GM18519 (cell line): ENCODE data around the gene ARHGEF4.
A peak's percentile ranks its signal among the peaks of the same experiment; 100 is the strongest.
"Not testable (repeated sequence)": the region's sequence is repeated elsewhere in the genome, so short reads cannot be mapped to it uniquely, and the experiment has no call there.

ENCODE experiments used
- ATAC-seq: cut with Tn5 transposase; IDR thresholded peaks from one replicate; pipeline ENCODE4 v1.9.1; 2021; ENCODE audit warnings: mild to moderate bottlenecking, moderate library complexity; ENCODE audit not compliant: unreplicated experiment, low FRiP score

The ARHGEF4 gene

GRCh38 chr2:131064589-131065512, 228.1 kb downstream of the ARHGEF4 start:
- no peak for ATAC-seq

DNA sequence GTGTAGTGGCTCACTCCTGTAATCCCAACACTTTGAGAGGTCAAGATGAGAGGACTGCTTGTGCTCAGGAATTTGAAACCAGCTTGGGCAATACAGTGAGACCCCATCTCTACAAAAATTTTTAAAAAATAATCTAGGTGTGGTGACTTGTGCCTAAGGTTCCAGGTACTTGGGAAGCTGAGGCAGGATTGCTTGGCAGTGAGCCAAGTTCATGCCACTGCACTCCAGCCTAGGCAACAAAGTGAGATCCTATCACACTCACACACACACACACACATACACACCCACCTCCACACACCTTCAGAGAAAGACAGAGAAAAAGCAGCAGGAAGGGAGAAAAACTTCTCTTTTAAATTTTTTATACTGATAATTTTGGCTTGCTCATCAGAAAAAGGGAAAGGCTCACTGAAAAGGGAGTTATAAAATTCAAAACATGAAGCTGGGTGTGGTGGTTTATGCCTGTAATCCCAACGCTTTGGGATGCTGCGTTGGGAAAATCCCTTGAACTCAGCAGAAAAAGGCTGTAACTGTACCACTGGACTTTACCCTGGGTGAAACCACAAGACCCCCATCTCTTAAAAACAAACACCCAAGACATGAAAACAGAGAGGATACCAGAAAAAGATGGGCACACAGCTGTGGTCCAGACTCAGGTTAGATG, 230.9 kb downstream of the ARHGEF4 start:
- ATAC-seq: no peak

DNA sequence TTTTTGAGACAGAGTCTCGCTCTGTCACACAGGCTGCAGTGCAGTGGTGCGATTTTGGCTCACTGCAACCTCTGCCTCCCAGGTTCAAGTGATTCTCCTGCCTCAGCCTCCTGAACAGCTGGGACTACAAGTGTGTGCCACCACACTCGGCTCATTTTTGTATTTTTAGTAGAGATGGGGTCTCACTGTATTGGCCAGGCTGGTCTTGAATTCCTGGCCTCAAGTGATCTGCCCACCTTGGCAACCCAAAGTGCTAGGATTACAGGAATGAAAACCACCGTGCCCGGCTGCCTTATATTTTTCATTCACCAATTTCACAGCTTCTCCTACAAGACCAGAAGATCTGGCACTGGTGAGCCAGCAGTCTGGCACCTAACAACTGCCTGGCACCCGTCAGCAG, 231.5 kb downstream of the ARHGEF4 start:
- ATAC-seq: not testable (repeated sequence)

DNA sequence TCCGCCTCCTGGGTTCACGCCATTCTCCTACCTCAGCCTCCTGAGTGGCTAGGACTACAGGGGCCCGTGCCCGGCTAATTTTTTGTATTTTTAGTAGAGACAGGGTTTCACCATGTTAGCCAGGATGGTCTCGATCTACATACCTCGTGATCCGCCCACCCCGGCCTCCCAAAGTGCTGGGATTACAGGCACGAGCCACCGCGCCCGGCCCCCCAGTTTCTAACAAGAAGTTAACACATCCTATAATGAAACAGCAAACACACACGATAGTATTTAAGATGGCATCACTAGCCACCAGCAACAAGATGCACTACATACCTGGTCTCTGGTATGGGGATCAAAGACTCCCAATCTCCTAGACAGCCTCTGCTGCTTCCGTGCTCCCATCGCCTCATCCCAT, 238.9 kb downstream of the ARHGEF4 start:
- not testable (repeated sequence) for ATAC-seq

GRCh38 chr2:131076707-131077106, 240.0 kb downstream of the ARHGEF4 start:
- ATAC-seq: no peak

DNA sequence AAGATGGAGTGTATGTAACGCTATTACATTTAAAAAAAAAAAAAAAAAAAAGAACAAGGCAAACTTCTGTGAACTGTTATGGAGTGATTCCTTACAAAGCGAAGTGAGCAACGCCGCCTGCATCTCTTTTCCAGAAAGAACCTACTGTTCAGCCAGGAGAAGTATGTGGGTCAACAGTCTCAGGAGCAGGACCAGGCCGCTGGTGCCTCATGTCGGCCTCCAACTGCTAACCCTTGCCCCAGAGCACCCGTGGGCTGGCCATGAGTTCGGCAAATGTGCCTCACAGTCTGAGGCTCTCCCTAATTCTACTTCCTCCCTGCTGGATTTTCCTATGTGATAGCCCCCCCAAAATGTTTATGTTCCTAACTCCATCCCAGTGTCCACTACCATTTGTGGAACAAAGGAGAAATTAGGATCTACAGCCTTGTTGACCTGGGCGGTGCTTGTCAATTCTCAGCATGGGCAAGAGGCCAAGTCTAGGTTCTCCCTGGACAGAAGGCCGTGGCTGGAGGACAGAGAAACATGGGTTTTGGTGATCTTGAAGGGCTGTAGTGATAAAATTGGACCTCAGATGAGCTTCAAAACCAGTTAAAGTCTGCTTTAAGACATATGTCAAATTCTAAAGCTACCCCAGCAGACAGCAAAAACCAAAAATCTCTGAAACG, 240.6 kb downstream of the ARHGEF4 start:
- no peak for ATAC-seq

DNA sequence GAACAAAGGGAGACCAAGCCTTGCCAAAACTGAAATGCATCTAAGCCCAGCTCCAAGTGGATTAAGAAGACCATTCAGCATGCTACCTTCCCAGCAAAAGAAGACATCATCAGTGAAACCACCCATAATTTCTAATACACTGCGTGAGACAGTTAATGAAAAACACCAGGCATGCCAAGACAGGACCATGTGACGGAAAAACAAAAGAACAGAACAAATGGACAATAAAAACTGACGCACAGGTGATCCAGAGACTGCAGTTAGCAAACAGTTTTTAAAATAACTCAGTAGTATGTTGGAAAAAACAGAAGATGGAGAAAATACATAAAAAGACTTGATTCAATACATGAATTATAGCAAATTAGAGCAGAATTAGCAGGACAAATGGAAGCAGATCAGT, 241.3 kb downstream of the ARHGEF4 start:
- ATAC-seq: no peak

- ATAC-seq: not testable (repeated sequence)
Observed at GRCh38 chr2:131079931-131080330, 243.2 kb downstream of the ARHGEF4 start.

DNA sequence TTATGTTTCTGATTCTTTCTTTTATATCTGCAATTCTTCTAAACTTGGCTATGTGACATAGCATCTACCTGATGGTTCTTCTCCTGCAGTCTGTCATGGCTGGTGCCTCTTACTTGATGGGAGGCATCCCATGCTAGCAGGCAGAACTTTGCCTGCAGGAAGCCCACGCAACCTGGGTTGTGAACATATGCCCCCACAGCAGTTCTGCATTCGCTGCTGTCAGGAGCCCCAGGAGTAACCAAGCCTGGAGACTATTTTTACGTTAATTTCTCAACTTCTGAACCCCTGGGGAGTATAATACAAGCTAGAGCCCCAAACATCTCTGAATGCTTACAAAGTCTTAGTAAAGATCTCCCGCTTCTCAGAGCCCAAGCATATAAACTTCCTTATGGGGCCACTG, 244.5 kb downstream of the ARHGEF4 start:
- no peak for ATAC-seq

GRCh38 chr2:131085646-131086045, 248.9 kb downstream of the ARHGEF4 start:
- ATAC-seq: no peak

- no peak for ATAC-seq
Observed at GRCh38 chr2:131092458-131093005, 255.8 kb downstream of the ARHGEF4 start.

- peak; percentile 74 for ATAC-seq
Observed at GRCh38 chr2:131093006-131093695, 256.4 kb downstream of the ARHGEF4 start, which contains the start of gene FAM168B. TSS of gene FAM168B (minus strand) at chr2:131093460. CDS start at chr2:131082646, 10,814 bp downstream.

DNA sequence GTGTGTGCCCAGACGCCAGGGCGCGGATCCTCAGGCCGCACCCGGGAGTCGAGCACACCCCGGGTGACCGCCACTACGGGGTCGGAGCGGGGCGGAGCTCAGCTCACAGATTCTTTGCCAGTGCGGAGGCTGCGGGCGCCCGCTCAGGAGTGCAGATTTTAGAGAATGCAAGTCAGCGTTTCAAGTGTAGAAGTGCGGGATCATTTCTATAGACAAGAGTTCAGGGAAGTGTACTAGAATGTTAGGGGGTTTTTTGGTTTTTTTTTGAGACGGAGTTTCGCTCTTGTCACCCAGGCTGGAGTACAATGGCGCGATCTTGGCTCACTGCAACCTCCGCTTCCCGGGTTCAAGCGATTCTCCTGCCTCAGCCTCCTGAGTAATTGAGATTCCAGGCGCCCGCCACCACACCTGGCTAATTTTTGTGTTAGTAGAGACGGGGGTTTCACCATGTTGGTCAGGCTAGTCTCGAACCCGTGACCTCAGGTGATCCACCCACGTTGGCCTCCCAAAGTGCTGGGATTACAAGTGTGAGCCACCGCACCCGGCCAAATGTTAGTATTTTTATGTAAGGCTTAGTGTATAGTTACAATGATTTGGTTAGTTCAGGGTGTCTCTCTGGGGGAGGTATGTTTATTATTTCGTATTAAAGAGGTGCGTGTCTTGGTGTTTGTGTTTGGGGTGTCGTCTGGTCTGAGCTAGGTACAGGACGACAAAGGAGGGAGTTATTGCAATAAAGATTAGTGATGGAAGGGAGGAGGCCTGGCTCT, 257.2 kb downstream of the ARHGEF4 start:
- peak; percentile 49 for ATAC-seq

- no peak for ATAC-seq
Observed at GRCh38 chr2:131094463-131095281, 258.0 kb downstream of the ARHGEF4 start.
